IMR-90 (cell line): Measurements from ENCODE around the gene NEDD4L. TPM values are rescaled to one million over a fixed set of nuclear protein-coding genes. Genes with fewer than 3 reads are reported as not detected.

Experiments used
- ATAC-seq: fragments of 200-7000 bp; cut with Tn5 transposase; 2 replicates; pipeline ENCODE4 v1.9.1; 2020; ENCODE audit warnings: low read depth, mild to moderate bottlenecking, moderate library complexity
- BruUV-seq: library from RNA; stranded (reverse); fragments of 400-500 nt; replicated peaks from 2 replicates; lab custom pipeline; 2021; lab: Mats Ljungman, UMichigan
- CTCF ChIA-PET: fragments of 300-600 bp; formaldehyde crosslinking; extraction: SDS; loops from one replicate; lab custom pipeline; 2021; ENCODE audit warnings: antibody characterized with exemption; lab: Yijun Ruan, JAX
- POLR2A ChIA-PET: fragments of 300-600 bp; sonication (Branson Sonifier 250); formaldehyde crosslinking; loops from one replicate; lab custom pipeline; 2022; ENCODE audit warnings: antibody characterized with exemption; ENCODE audit not compliant: unreplicated experiment; lab: Charles Lee
- DNase-seq: peaks from one replicate; pipeline ENCODE4 v3.0.0; 2013
- H2AFZ ChIP-seq: replicated peaks from 2 replicates; pipeline ENCODE3; 2013; ENCODE audit warnings: low read length, mild to moderate bottlenecking; ENCODE audit not compliant: poor library complexity
- H2AK5ac ChIP-seq: 2 replicates; pipeline ENCODE4 v1.6.1; 2013; ENCODE audit warnings: low read depth, low read length, inconsistent platforms
- H2AK9ac ChIP-seq: replicated peaks from 2 replicates; pipeline ENCODE3; 2013; ENCODE audit warnings: mild to moderate bottlenecking, low read depth, low read length, moderate library complexity; ENCODE audit not compliant: poor library complexity
- H2BK120ac ChIP-seq: 2 replicates; pipeline ENCODE4 v1.6.1; 2013; ENCODE audit warnings: low read depth, low read length, inconsistent platforms
- H2BK15ac ChIP-seq: 3 replicates; pipeline ENCODE4 v1.6.1; 2013; ENCODE audit warnings: low read depth, low read length, inconsistent platforms
- H2BK20ac ChIP-seq: 2 replicates; pipeline ENCODE4 v1.6.1; 2013; ENCODE audit warnings: low read depth, mild to moderate bottlenecking, inconsistent platforms, low read length, moderate library complexity
- H2BK5ac ChIP-seq: 2 replicates; pipeline ENCODE4 v1.6.1; 2013; ENCODE audit warnings: mild to moderate bottlenecking, low read depth, low read length, inconsistent platforms; ENCODE audit not compliant: poor library complexity, severe bottlenecking
- H3K14ac ChIP-seq: replicated peaks from 2 replicates; pipeline ENCODE4 v1.6.1; 2013; ENCODE audit warnings: low read depth, low read length, inconsistent platforms
- H3K18ac ChIP-seq: 2 replicates; pipeline ENCODE4 v1.6.1; 2013; ENCODE audit warnings: low read depth, low read length, control low read depth
- H3K23ac ChIP-seq: 2 replicates; pipeline ENCODE4 v1.6.1; 2013; ENCODE audit warnings: low read depth, low read length, inconsistent platforms
- H3K27ac ChIP-seq: 2 replicates; pipeline ENCODE4 v1.5.1; 2013; ENCODE audit warnings: mild to moderate bottlenecking, control low read depth, low read length; ENCODE audit not compliant: insufficient read depth
- H3K27me3 ChIP-seq: 2 replicates; pipeline ENCODE4 v1.6.1; 2013; ENCODE audit warnings: low read length; ENCODE audit not compliant: control insufficient read depth, insufficient read depth
- H3K36me3 ChIP-seq: 2 replicates; pipeline ENCODE4 v1.6.1; 2013; ENCODE audit warnings: low read length, mixed read lengths; ENCODE audit not compliant: control insufficient read depth, insufficient read depth
- H3K4ac ChIP-seq: 2 replicates; pipeline ENCODE4 v1.6.1; 2013; ENCODE audit warnings: low read depth, low read length, inconsistent platforms
- H3K4me1 ChIP-seq: 2 replicates; pipeline ENCODE4 v1.6.1; 2013; ENCODE audit warnings: low read length, mixed read lengths; ENCODE audit not compliant: control insufficient read depth, insufficient read depth
- H3K4me2 ChIP-seq: 2 replicates; pipeline ENCODE4 v1.6.1; 2013; ENCODE audit warnings: low read depth, mild to moderate bottlenecking, control low read depth, low read length, moderate library complexity
- H3K4me3 ChIP-seq: 2 replicates; pipeline ENCODE4 v1.5.1; 2013; ENCODE audit warnings: low read depth, mild to moderate bottlenecking, control low read depth, low read length, moderate library complexity; ENCODE audit not compliant: insufficient read depth
- H3K56ac ChIP-seq: 2 replicates; pipeline ENCODE4 v1.6.1; 2013; ENCODE audit warnings: low read length, inconsistent platforms; ENCODE audit not compliant: insufficient read depth; ENCODE audit errors: extremely low read depth
- H3K79me1 ChIP-seq, 2 experiments: 2 replicates each; pipeline ENCODE4 v1.6.1; 2013; ENCODE audit warnings: low read length in 2 of 2, inconsistent platforms in 1 of 2, low read depth in 1 of 2
- H3K9ac ChIP-seq: 2 replicates; pipeline ENCODE4 v1.6.1; 2013; ENCODE audit warnings: low read depth, low read length, control low read depth
- H3K9me1 ChIP-seq: 2 replicates; pipeline ENCODE4 v1.6.1; 2013; ENCODE audit warnings: low read length, inconsistent platforms; ENCODE audit not compliant: insufficient read depth
- H3K9me3 ChIP-seq: 2 replicates; pipeline ENCODE4 v1.6.1; 2013; ENCODE audit warnings: low read length; ENCODE audit not compliant: control insufficient read depth, insufficient read depth
- H4K20me1 ChIP-seq: 2 replicates; pipeline ENCODE4 v1.6.1; 2013; ENCODE audit warnings: low read length, inconsistent platforms; ENCODE audit not compliant: insufficient read depth
- H4K5ac ChIP-seq: 2 replicates; pipeline ENCODE4 v1.6.1; 2013; ENCODE audit warnings: mild to moderate bottlenecking, low read depth, low read length, control low read depth
- H4K8ac ChIP-seq, 2 experiments: 2 replicates each; pipeline ENCODE4 v1.6.1; 2013; ENCODE audit warnings: low read depth in 2 of 2, low read length in 2 of 2, control low read depth in 1 of 2, inconsistent platforms in 1 of 2
- H4K91ac ChIP-seq: 2 replicates; pipeline ENCODE4 v1.6.1; 2013; ENCODE audit warnings: low read depth, low read length, inconsistent platforms; ENCODE audit not compliant: insufficient read depth
- CEBPB ChIP-seq: IDR thresholded peaks from 2 replicates; pipeline ENCODE4 v1.6.1; 2012; ENCODE audit warnings: low read depth, low read length, improper control_type of control experiment
- CHD1 ChIP-seq: IDR thresholded peaks from 2 replicates; pipeline ENCODE4 v1.6.1; 2012; ENCODE audit warnings: low read depth, low read length, improper control_type of control experiment
- CTCF ChIP-seq: conservative IDR thresholded peaks from 2 replicates; pipeline ENCODE4 v1.5.1; 2012; ENCODE audit warnings: mild to moderate bottlenecking, low read depth, low read length, improper control_type of control experiment
- FOS ChIP-seq: fragments of 150-350 bp; IDR thresholded peaks from 2 replicates; pipeline ENCODE4 v1.6.1; 2016; ENCODE audit warnings: low read depth, low read length
- MAFK ChIP-seq: IDR thresholded peaks from 2 replicates; pipeline ENCODE4 v1.6.1; 2012; ENCODE audit warnings: low read depth, low read length, improper control_type of control experiment
- MAZ ChIP-seq: IDR thresholded peaks from 2 replicates; pipeline ENCODE4 v1.6.1; 2012; ENCODE audit warnings: low read depth, mild to moderate bottlenecking, low read length, improper control_type of control experiment, moderate library complexity, borderline replicate concordance
- MXI1 ChIP-seq: IDR thresholded peaks from 2 replicates; pipeline ENCODE4 v1.6.1; 2012; ENCODE audit warnings: low read depth, mild to moderate bottlenecking, low read length, moderate library complexity, borderline replicate concordance
- NFE2L2 ChIP-seq: fragments of 150-350 bp; IDR thresholded peaks from 2 replicates; pipeline ENCODE4 v1.6.1; 2016; ENCODE audit warnings: low read depth, mild to moderate bottlenecking, low read length
- POLR2A ChIP-seq: IDR thresholded peaks from 2 replicates; pipeline ENCODE4 v1.6.1; 2012; ENCODE audit warnings: mild to moderate bottlenecking, low read depth, low read length
- RAD21 ChIP-seq: IDR thresholded peaks from 2 replicates; pipeline ENCODE4 v1.6.1; 2012; ENCODE audit warnings: low read length, improper control_type of control experiment
- RCOR1 ChIP-seq: IDR thresholded peaks from 2 replicates; pipeline ENCODE4 v1.6.1; 2012; ENCODE audit warnings: mild to moderate bottlenecking, low read length, improper control_type of control experiment; ENCODE audit not compliant: insufficient replicate concordance
- SMC3 ChIP-seq: fragments of 150-350 bp; IDR thresholded peaks from 2 replicates; pipeline ENCODE4 v1.6.1; 2016; ENCODE audit warnings: low read depth, mild to moderate bottlenecking, antibody characterized with exemption, low read length, moderate library complexity
- WGBS, 2 experiments: methylation state at CpG; one replicate each; pipeline versions ENCODE4 v1.1.5 to v1.1.7; 2013; ENCODE audit warnings: missing lambda C conversion rate in 2 of 2; ENCODE audit not compliant: insufficient read length in 1 of 2; ENCODE audit errors: extremely low coverage in 2 of 2; 5-methylcytosine and 5-hydroxymethylcytosine counted together
- dilution Hi-C: fragments of 300-500 bp; cut with HindIII; formaldehyde crosslinking; loops from one replicate; pipeline ENCODE4 v1.14.3; 2018; ENCODE audit warnings: low sequenced_read_pairs; ENCODE audit not compliant: unreplicated experiment
- in situ Hi-C: fragments of 300-500 bp; cut with MboI; formaldehyde crosslinking; loops from 3 replicates; pipeline ENCODE4 v1.14.3; 2019; ENCODE audit warnings: low sequenced_read_pairs, inconsistent platforms, mixed read lengths
- intact Hi-C: fragments of 100-400 bp; cut with micrococcal nuclease; formaldehyde crosslinking; loops from 2 replicates; pipeline ENCODE4 v1.10.0; 2022
- polyA plus RNA-seq, 3 experiments: library from polyadenylated mRNA; depleted of rRNA; stranded (reverse); fragments of >200 nt; gene quantifications; 2 replicates each; pipeline ENCODE4 v1.2.3, GENCODE V29; 2012; ENCODE audit warnings: low replicate concordance in 1 of 3
- total RNA-seq: library from RNA; depleted of rRNA; stranded (reverse); fragments of >200 nt; gene quantifications from 2 replicates; pipeline ENCODE4 v1.2.3, GENCODE V29; 2012
- TF ChIP-seq, protein P1 (sequence below): fragments of 150-350 bp; IDR thresholded peaks from 2 replicates; pipeline ENCODE4 v1.6.1; 2017; ENCODE audit warnings: mild to moderate bottlenecking, antibody characterized with exemption, low read length, low read depth
- TF ChIP-seq, protein P2 (sequence below): fragments of 150-350 bp; IDR thresholded peaks from 2 replicates; pipeline ENCODE4 v1.6.1; 2016; ENCODE audit warnings: low read depth, mild to moderate bottlenecking, low read length, moderate library complexity, borderline replicate concordance

NEDD4L gene
- total and polyA plus RNA-seq, 2 of the 4 experiments (the other 2 are of a cell fraction), result 10.0 to 10.9 TPM

GRCh38 chr18:58292638-58293037, 248.6 kb downstream of the NEDD4L start:
- no peak for TF ChIP-seq CHD1
- TF ChIP-seq FOS, result no peak
- no peak for TF ChIP-seq RCOR1
- TF ChIP-seq MAZ, result no peak
- no peak for TF ChIP-seq MAFK
- TF ChIP-seq SMC3, result no peak
- TF ChIP-seq MXI1, result no peak
- no peak for TF ChIP-seq CTCF
- TF ChIP-seq POLR2A, result no peak
- TF ChIP-seq, protein P1, sequence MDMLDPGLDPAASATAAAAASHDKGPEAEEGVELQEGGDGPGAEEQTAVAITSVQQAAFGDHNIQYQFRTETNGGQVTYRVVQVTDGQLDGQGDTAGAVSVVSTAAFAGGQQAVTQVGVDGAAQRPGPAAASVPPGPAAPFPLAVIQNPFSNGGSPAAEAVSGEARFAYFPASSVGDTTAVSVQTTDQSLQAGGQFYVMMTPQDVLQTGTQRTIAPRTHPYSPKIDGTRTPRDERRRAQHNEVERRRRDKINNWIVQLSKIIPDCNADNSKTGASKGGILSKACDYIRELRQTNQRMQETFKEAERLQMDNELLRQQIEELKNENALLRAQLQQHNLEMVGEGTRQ, result no peak
- TF ChIP-seq CEBPB, result no peak
- TF ChIP-seq NFE2L2, result no peak
- TF ChIP-seq RAD21, result no peak
- TF ChIP-seq, protein P2, sequence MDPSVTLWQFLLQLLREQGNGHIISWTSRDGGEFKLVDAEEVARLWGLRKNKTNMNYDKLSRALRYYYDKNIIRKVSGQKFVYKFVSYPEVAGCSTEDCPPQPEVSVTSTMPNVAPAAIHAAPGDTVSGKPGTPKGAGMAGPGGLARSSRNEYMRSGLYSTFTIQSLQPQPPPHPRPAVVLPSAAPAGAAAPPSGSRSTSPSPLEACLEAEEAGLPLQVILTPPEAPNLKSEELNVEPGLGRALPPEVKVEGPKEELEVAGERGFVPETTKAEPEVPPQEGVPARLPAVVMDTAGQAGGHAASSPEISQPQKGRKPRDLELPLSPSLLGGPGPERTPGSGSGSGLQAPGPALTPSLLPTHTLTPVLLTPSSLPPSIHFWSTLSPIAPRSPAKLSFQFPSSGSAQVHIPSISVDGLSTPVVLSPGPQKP, result no peak
- H2BK120ac ChIP-seq, result no peak overlapping the region
- no CpG with 5 or more reads among the region's 2 CpGs for WGBS, 2 experiments

More at GRCh38 chr18:58292638-58293037, 248.6 kb downstream of the NEDD4L start:
- Histone ChIP-seq H3K4me3 (no peak overlapping the region), H3K18ac (no peak overlapping the region), H3K4ac (no peak overlapping the region), H3K79me1 (peaks cover 0 to 6% of the 10 kb centered on the region in 2 experiments; a peak in 2 of 4 replicates), H2AK9ac (no peak overlapping the region), H2AFZ (no peak overlapping the region), H3K27ac (no peak overlapping the region), H3K27me3 (peaks cover 2% of the 10 kb centered on the region; the same call in 1 of the 2 replicates), H3K36me3 (no peaks in the 10 kb centered on the region), H3K9ac (no peak overlapping the region), H2BK20ac (no peak overlapping the region), H4K20me1 (no peaks in the 10 kb centered on the region), H3K14ac (no peak overlapping the region), H2AK5ac (no peak overlapping the region), H2BK15ac (no peak overlapping the region), H3K23ac (no peak overlapping the region), H3K56ac (no peak overlapping the region), H4K8ac (no peak overlapping the region), H4K91ac (no peak overlapping the region), H3K4me2 (no peak overlapping the region), H2BK5ac (no peak overlapping the region), H4K5ac (no peak overlapping the region), H3K9me3 (no peaks in the 10 kb centered on the region), H3K9me1 (peaks cover 10% of the 10 kb centered on the region; the same call in 1 of the 2 replicates), H3K4me1 (peaks cover 9% of the 10 kb centered on the region)
- dilution Hi-C loops (no loop called here), in situ Hi-C loops (no loop called here), intact Hi-C loops (no loop called here)
- ATAC-seq (no peak), DNase-seq (no peak)
- ChIA-PET POLR2A (interaction anchor here (0.5 kb wide), 1 partner anchor 103 kb away, joined by 7 read pairs; no protein-coding TSS in a partner anchor), CTCF (no interaction called here)
- no TSS peak for BruUV-seq
